ENCODE results near the gene WDR41.
"Not testable (repeated sequence)": the region's sequence is repeated elsewhere in the genome, so short reads cannot be mapped to it uniquely, and the experiment has no call there.

Gene WDR41

GRCh38 chr5:77389746-77390145 is 102.4 kb downstream of the WDR41 start:
- no peak for DNase-seq (ENCODE audit: low read depth)
- TF ChIP-seq CTCF (conservative IDR thresholded peaks at IDR 0.05; ENCODE audit: control insufficient read depth, insufficient read depth, low read depth, low read length), result no peak

GRCh38 chr5:77386340-77386739 is 105.8 kb downstream of the WDR41 start:
- not testable (repeated sequence) for DNase-seq (ENCODE audit: low read depth); H3K4me3 ChIP-seq (ENCODE audit: control insufficient read depth, low read depth, low read length)

More at GRCh38 chr5:77389746-77390145, 102.4 kb downstream of the WDR41 start:
- no peak overlapping the region for H3K4me3 ChIP-seq (ENCODE audit: control insufficient read depth, low read depth, low read length)

- H3K4me3 ChIP-seq (ENCODE audit: control insufficient read depth, low read depth, low read length); DNase-seq (ENCODE audit: low read depth): not testable (repeated sequence)
Measured at GRCh38 chr5:77383336-77383735, 108.8 kb downstream of the WDR41 start.

All from fibroblast of mammary gland (primary cell).